HPDE6-E6E7 (cell line): ENCODE measurements around the gene DAPK2.

Experiments used
- DNase-seq: peaks from one replicate; pipeline ENCODE4 v3.0.0; 2011; ENCODE audit warnings: missing footprints; ENCODE audit errors: extremely low spot score

The DAPK2 gene

DNA sequence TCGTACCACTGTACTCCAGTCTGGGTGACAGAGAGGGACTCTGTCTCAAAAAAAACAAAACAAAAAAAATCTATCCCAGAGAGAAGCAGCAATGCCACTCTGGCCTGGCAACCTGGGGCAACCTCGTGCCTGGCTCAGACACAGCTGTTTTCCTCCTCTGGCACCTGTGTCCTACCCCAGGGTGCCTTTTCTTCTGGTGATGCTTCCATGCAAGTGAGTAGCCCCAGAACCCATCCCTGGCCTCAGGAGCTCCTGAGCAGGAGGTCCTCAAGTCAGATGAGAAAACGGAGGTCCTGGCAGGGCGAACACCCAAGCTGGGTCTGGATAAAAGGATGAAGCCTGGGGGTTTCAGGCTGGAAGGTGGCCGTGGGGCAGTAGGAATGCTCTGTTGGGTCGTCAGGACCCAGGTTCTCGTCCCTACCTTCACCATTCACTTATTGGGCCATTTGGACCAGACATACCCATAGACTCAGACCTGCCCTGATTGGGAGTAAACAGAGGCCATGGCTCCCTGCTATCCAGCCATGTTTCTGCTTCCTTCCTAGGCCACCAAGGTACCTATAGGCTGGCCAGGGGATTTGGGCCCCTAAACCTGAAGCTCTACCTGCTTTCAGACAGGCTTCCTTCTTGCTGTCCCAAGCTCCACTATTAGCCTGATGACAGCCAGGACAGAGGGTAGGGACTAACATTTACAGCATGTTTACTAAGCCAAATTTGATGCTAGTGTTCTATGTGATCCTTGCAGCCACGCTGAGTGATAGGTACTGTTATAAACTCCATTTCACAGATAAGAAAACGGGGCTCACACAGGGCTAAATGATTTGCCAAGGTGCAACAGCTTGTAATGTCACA lies 102.2 kb downstream of the DAPK2 start:
- no peak for DNase-seq

DNA sequence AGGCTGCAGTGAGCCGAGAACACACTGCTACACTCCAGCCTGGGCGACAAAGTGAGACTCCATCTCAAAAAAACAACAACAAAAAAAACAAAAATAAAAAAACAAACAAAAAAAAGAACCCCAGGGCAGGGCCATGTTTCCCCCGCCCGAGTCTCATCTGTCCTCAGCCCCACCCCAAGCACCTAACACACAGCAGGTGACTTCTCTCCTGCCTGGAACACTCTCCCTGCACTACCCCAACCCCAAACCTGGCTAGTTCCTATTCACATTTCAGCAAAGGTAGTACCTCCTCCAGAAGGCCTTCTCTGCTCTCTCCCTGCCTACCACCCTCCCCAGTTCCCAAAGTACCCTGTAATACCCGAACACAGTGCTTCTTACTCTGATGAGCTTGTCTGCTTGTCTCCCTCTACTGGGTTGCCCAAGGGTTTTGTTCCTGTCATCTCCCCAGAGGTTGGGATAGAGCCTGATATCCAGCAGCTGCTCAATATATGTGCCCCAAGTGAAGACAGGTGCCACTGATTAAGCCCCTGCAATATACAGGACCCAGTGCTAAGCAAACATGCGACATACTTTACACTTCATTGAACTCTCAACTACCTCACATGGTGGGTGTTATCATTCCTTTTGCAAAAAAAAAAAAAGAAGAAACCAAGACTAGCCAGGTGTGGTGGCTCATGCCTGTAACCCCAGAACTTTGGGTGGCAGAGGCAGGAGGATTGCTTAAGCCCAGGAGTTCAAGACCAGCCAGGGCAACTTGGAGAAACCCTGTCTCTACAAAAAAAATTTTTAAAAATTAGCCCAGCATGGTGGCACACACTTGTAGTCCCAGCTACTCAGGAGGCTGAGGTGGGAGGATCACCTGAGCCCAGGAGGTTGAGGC lies 103.6 kb downstream of the DAPK2 start:
- no peak for DNase-seq

DNA sequence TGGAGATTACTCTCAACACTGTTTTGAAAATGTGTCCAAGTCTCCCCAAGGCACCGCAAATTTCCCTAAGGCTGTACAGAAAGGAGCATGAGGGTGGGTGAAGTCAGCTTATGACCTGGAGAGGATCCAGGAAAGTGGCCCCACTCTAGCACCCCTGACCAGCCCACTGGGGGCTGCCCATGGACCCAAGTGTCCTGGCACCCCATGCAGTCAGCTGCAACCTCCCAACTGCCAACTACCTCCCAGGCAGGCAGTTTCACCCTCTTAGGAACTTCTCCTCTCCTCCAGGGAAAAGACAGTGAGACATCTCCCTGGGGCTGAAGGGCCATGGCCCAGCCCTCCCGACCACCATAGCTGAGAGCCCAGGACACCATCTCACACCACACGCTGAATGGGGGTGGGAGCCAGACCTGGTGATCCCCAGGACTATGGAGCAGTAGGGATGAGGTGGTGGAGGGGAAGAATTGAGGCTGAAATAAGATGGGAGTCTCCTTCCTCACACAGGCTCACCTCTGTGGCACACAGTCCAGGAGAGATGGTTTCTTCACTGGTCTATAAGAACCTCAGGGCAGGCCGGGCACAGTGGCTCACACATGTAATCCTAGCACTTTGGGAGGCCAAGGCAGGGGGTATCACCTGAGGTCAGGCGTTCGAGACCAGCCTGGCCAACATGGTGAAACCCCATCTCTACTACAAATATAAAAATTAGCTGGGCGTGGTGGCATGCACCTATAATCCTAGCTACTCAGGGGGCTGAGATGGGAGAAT lies 104.4 kb downstream of the DAPK2 start:
- DNase-seq, result no peak

DNA sequence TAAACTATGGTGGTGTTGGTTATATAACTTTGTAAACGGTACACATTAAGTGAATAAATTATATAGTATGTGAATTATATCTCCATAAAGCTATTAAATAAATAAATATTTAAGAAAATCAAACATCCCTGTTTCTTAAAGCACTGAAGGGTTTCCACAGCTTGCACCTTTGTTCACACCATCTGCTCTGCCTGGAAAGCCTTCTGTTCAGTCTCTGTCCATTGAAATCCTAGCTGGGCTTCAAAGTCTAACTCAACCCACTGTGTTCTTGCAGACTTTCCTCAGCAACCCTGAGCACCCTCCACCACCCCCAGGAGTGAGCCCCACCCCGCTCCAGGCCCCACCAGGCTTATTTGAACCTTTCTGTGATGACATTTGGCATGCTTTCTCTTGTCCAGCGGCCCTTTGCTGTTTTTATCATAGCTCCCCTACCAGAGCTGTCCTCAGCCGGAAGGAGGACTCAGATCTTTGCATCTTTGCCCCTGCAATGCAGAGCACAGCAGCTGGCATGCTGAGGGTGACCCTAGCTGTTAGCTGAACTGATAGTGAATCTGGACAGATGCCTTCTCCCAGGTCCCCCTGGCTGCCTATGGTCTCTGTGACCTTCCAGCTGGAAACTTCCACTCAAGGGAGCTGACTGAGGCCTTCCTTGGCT lies 105.2 kb downstream of the DAPK2 start:
- DNase-seq, result no peak

DNA sequence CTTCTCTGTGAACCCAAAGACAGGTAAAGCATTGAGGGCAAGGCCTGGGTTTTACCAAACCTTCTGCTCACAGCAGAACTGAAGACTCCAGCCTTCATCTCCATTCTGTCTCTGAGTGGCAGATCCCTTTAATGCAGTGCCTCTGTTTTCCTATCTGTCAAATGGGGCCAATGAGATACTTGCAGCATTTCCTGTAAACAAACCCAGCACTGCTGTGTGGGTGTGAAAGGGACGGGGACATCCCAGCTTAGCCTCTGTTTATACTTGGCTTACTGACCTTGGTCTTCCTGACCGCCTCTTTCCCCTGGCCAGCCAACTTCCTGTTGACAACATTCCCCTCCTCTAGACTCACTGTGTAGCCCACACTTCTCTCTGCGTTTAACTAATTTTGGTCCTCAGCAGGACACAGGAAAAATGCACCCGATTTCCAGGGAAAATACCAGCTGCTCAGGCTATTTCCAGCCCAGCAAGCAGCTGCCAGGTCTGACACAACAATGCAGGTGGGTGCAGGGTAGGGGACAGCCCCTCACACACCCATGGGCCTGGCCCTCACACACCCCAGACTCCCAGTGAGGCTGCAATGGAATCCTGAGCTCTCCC lies 106.7 kb downstream of the DAPK2 start:
- no peak for DNase-seq

DNA sequence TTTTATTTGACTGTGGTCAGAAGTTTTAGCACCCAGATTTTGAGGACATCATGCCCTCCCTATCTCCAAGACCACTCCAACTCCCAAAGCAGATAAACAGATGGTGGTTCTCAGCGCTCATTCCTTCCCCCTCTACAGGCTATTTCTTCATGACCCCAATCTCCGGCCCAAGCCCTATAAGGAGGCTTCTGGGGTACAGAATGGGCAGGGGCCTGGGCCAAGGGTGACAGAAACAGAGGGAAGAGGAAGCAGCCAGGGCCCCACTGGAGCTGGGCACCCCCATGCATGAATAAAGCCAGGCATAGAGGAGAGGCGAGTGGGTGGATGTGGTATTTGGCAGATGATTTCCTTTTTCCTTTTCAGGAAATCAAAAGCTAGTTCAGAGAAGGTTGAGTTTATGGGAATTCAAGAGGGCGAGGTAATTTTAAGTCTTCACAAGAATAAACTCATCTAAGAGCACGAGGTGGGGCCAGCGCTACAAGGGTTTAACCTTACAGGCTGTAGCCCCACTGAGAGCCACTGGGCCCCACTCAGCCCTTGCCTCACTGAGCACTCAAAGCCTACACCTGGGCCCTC lies 107.7 kb downstream of the DAPK2 start:
- no peak for DNase-seq

DNA sequence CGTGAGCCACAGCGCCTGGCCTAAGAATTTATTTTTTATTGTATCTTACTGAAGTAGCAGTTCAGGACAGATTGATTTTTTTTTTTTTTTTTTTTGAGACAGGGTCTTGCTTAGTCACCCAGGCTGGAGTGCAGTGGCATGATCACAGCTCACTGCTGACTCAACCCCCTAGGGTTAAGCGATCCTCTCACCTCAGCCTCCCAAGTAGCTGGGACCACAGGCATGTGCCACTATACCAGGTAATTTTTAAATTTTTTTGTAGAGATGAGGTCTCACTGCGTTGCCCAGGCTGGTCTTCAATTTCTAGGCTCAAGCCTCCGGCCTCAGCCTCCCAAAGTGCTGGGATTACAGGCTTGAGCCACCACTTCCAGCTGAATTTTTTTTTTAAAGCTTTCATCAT lies 112.8 kb downstream of the DAPK2 start:
- DNase-seq, result no peak

DNA sequence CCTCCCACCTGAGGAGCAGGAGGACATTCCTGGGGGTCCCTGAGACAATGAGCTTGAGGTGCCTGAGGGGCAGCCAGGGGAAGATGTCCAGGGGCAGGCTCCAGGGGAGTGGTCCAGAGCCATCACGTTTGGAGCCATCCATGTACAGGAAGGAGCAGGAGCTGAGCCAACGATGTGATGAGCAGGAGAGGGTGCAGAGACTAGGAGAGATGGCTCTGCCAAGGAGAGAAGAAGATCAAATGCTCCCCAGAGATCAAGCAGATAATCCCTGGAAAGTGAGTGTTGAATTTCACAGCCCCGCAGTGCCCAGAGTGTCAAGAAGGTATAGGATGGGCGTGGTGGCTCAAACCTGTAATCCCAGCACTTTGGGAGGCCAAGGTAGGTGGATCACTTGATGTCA lies 114.7 kb downstream of the DAPK2 start:
- DNase-seq, result no peak

DNA sequence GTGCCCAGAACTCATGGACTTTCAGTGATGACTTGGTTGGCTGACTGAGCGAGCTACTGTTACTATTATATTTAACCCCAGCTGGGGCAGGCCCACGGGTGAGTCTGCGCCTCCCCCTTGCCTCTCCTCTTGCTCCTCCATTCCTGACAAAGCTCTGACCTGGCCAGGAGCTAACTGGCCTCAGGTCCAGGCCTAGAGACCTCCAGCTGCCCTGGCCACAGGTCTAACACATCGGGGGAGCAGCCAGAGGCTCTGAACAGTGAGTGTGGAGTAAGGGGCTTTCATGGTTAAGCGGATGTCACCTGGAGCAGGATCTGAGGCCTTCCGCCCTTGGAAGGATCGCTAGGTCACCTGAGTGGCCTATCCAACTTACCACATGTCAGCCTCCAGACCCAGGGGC lies 116.3 kb downstream of the DAPK2 start:
- DNase-seq, result no peak

DNA sequence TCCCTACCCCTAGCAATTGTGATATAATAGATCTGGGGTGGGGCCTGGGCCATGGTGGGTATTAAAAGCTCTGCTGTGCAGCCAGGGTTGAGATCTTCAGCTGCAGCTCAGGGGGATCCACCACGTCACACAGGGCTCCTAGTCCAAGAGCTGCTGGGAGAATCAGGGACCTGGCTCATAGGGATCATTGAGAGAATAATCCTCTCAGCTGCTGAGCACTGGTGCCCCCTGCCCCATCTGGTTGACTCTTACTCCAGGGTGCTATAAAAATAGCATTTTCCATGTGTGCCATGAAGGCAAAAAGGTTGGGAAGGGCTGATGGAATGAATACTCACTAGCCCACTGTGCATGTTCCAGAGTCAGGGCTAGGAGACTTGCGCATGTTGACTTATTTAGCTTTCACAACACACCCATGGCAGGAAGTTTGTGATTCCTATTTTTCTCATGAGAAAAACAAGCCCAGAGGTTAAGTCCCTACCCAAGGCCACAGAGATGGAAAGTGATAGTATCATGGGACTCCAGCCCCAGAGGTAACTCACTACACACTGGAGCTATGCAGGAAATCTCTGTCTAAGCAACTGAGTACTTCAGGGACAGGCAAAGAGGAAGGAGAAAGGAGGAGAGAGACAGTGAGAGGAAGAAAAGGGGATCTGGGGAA lies 118.0 kb downstream of the DAPK2 start:
- DNase-seq, result no peak

DNA sequence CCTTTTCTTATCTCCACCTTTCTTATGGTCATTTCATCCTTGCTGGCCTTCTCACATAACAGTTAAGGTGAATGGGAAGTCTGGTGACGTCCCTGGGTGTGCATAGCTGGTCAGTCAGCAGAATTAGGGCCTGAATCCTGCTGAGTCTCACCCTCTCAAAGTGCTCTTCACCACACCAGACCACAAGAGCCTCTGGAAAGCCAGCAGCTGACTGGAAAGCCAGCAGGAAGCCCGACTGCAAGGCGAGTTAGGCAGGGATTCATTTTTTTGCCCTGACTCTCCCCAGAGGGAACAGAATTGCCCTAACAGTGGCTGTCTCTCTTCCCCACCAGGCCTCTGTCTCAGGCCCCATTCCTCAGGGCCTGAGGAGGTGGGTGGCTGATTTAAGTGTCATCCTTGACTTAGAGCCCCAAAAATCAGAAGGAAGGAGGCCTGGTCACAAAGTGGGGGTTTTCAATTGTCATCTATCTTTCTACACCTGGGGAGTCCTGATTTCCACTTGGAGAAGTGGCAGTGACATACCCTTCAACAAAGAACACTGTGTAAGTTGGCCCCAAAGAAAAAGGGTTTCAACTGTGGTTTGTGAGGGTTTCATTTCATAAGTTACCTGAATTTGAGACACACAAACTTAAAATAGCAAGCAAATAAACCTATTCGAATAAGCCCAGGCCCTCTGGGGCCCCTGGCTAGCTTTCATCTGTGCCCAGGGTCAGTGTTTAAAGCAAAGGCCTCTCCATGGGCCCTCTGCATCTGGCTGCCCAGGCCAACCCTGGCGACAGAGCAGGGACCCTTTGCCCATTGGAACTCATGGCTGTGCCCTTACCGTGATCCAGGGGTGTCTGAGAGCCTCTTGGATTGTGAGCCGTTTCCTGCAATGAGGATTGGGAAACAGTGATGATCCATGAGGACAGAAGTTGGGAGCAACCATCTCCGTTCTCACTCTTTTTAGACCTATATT lies 122.0 kb downstream of the DAPK2 start:
- no peak for DNase-seq

DNA sequence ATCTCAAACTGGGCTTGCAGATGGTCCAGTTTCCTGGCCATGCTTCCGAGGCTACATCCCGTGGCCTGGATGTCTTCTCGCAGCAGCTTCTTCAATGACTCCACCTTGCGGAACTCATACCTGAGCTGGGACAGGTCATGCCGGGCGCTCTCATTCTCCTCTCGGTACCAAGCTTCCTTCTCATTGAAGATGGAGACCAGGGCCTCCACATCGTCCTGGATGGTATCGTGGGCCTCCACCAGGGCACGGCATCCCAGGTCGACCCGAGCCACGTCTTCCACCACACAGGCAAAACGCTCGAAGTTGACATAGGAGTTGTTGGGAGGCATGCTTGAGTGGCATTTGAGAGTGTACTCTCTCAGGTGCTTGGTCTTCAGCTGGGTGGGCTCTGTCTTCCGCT lies 123.4 kb downstream of the DAPK2 start:
- no peak for DNase-seq

DNA sequence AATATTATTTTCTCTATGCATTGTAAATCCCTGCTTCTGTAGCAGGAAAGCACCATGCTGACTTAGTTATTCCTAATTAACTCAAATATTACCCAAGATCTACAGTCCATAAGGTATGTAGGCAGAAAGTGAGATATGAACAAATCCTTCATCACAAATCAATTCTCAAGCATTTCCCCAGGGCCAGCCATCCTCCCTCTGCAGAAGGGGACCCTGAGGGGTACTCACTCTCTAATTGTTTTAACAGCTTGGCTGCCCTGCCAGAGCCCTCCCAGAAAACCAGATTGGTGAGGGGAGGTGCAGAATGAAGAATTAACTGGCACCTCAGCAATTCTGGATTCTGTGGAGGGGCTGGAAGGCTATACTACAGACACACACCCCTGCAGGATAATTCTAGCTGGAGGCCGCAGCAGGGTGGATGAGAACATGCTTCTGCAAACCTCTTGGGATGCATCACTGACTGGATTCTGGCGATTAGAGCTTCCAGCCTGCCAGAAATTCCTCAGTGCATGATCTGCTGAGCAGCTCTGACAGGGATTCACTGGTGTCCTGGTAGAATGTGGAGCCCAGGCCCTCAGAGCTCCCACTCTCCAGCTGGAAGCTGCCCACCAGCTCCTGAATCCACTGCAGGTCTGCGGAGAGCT lies 123.9 kb downstream of the DAPK2 start:
- DNase-seq, result no peak

DNA sequence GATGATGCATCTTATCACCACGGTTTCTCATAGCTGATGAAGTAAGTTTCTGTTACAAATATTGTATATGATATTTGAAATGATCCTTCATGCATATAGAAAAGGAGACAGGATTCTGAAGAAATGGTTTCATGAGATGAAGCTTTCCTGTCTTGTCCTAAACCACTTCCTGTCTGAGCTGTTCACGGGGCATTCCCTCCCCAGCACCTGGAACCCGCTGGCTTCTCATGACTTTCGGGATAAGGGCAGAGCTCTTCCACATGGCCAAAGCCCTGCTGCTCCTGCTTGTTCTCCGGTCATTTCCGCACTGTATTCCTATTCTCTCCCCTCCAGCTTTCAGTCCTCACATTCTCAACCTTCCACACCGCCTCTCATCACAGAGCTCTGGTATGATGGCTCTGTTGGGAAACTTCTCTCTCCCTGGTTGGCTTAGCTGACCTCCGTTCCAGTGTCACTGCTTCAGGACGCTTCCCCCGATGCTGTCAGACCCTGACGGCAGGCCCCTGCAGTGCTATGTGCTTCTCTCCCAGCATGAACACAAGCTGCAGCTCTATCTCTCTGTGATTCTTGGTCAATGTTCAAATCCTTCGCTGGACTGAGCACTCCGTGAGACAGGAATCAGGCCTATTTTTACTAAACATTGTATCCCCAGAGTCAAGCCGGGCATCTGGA lies 125.6 kb downstream of the DAPK2 start:
- no peak for DNase-seq

DNA sequence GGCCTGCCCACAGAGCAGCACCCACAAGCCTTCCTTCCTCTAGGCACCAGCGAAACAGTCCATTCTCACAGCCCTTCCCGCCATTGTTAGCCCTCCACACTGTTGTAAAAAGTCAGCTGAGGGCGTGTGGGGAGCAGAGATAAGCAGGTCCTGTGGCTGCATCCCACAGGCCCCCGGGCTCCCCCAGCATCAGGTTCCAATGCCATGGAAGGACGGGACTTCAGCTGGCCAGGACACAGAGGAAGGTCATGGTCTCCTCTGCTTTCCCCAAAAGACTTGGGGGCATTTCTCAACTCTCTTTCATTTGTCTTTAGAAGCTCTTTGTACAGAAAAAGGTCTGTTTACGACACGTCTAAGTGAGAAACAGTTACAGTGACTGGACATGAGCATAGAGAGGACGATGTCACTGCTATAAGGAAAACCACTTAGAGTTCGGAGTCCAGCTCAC lies 127.4 kb downstream of the DAPK2 start:
- DNase-seq, result no peak

DNA sequence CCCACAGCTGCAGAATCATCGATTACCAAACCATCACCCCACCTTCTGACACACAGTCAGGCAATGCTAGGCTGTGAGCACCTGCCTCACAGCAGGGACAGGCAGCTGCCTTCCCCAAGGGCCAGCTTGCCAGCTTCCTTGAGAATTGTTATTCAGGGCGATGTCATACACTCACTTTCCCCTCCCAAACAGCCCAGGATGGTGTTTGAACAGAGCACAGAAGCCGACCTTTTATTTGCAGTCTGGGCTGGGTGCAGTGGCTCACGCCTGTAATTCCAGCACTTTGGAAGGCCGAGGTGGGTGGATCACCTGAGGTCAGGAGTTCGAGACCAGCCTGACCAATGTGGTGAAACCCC lies 128.0 kb downstream of the DAPK2 start:
- DNase-seq, result no peak

DNA sequence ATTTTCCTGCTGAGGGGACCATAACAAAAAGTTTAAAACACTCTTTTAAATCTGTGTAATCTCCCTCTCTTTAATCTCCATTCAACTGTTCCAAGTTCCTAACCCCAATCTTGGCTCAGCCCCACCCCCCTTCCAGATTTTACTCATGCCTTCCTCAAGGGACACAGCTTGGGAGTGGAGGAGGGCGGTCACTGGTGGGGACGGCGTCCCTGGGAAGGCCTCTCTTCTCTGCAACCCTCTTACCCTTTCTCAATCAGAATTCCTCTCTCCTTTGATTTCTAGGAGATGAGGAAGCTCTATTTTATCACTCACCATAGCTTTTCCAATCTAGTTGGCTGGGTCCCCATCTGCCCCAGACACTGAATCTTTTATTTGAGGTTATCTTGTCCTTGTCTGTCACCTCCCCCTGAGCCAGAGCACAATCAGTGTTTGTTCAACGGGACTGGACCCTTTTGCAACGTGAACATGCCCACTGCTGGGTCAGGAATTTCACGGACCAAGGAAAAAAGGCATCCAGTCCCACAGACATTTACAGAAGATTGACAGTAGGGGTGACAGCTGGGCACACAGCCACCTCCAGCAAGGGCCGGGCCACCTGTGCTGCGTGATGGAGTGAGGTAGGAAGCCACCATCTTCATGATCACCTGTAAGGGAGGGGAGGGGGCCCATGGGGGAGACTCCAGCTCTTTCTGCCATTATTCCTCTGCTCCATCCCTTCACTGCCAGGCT lies 128.5 kb downstream of the DAPK2 start:
- no peak for DNase-seq
